Activated naive CD4-positive, alpha-beta T cell treated with anti-CD3 and anti-CD28 coated beads, Interleukin-2, amount 50 U/mL, for 72 hours (primary cell): Measurements from ENCODE around the gene HLA-B. TPM values are rescaled to one million over a fixed set of nuclear protein-coding genes. Genes with fewer than 3 reads are reported as not detected.
A peak's percentile ranks its signal among the peaks of the same experiment; 100 is the strongest.
"Not testable (repeated sequence)": the region's sequence is repeated elsewhere in the genome, so short reads cannot be mapped to it uniquely, and the experiment has no call there.

Source experiments
- ATAC-seq, 2 donors: fragments of 150-1000 bp; cut with Tn5 transposase; 2 replicates each; pipeline ENCODE4 v1.10.0; 2021; ENCODE audit warnings: mild to moderate bottlenecking in 2 of 2, moderate library complexity in 2 of 2
- DNase-seq, 2 donors: peaks; one replicate each; pipeline ENCODE4 v3.0.0; 2021 to 2022; ENCODE audit warnings: low spot score in 2 of 2
- H3K27ac Mint-ChIP-seq, 2 donors: one replicate each; pipeline ENCODE4 v1.8.0; 2022; ENCODE audit warnings: mild to moderate bottlenecking in 2 of 2, mixed read lengths in 2 of 2
- H3K36me3 Mint-ChIP-seq, 2 donors: one replicate each; pipeline ENCODE4 v1.8.0; 2022; ENCODE audit warnings: mixed read lengths in 2 of 2
- H3K9me3 Mint-ChIP-seq, 2 donors: one replicate each; pipeline ENCODE4 v1.8.0; 2022; ENCODE audit warnings: mixed read lengths in 2 of 2
- total RNA-seq, 2 donors: library from RNA; stranded (reverse); gene quantifications; one replicate each; pipeline ENCODE4 v1.2.3, GENCODE V29; 2022

HLA-B gene
- 1,000 to 10,000 TPM; 2,668 to 4,981 TPM for total RNA-seq

GRCh38 chr6:31356946-31357466 lies at the start of gene HLA-B:
Gene HLA-B, minus strand, starts transcription at chr6:31357179. Its CDS starts 21 bp downstream, at chr6:31357158.
- H3K9me3 Mint-ChIP-seq, result peaks cover 0 to 11% of the 10 kb centered on the region in 2 donors
- DNase-seq, result peak; percentile 84 to 92
- peak within 1 kb of the TSS; percentile 81 to 100 for H3K27ac Mint-ChIP-seq
- peaks cover 41 to 55% of the 10 kb centered on the region in 2 donors for H3K36me3 Mint-ChIP-seq
- peak; percentile 80 to 84 for ATAC-seq

GRCh38 chr6:31405996-31406395 lies 49.0 kb upstream of the HLA-B start:
- ATAC-seq (no peak), DNase-seq (no peak)
- no peak overlapping the region for H3K27ac Mint-ChIP-seq
- H3K9me3 Mint-ChIP-seq, result no peaks in the 10 kb centered on the region
- H3K36me3 Mint-ChIP-seq, result peaks cover 6 to 10% of the 10 kb centered on the region in 2 donors

- H3K9me3 Mint-ChIP-seq, ATAC-seq, DNase-seq: not testable (repeated sequence)
- peak overlapping the region; percentile 44 to 95 for H3K27ac Mint-ChIP-seq
- H3K36me3 Mint-ChIP-seq, result peaks cover 6 to 10% of the 10 kb centered on the region in 2 donors
Observed at GRCh38 chr6:31404061-31404364, 47.0 kb upstream of the HLA-B start.

GRCh38 chr6:31403283-31404060 lies 46.5 kb upstream of the HLA-B start, which contains the start of gene MICA:
Gene MICA, plus strand, starts transcription at chr6:31403595. Its CDS starts 38 bp downstream, at chr6:31403633.
- peaks cover 6 to 10% of the 10 kb centered on the region in 2 donors for H3K36me3 Mint-ChIP-seq
- no peaks in the 10 kb centered on the region for H3K9me3 Mint-ChIP-seq
- ATAC-seq (peak; percentile 68 to 79), DNase-seq (peak; percentile 75 to 86)
- H3K27ac Mint-ChIP-seq, result peak within 1 kb of the TSS; percentile 44 to 95

GRCh38 chr6:31402324-31403282 lies 45.6 kb upstream of the HLA-B start:
- DNase-seq (peak in 1 of 2 donors; percentile 46), ATAC-seq (peak; percentile 27 to 34)
- Mint-ChIP-seq H3K27ac (peak overlapping the region; percentile 44 to 76), H3K9me3 (no peaks in the 10 kb centered on the region), H3K36me3 (peaks cover 6 to 10% of the 10 kb centered on the region in 2 donors)

GRCh38 chr6:31401403-31401802 lies 44.4 kb upstream of the HLA-B start:
- no peak for DNase-seq
- no peak for ATAC-seq
- H3K36me3 Mint-ChIP-seq, result peaks cover 6 to 10% of the 10 kb centered on the region in 2 donors
- H3K9me3 Mint-ChIP-seq, result no peaks in the 10 kb centered on the region
- H3K27ac Mint-ChIP-seq, result peak overlapping the region; percentile 6 to 51

- peak; percentile 50 to 53 for ATAC-seq
- Mint-ChIP-seq H3K9me3 (no peaks in the 10 kb centered on the region), H3K27ac (peak overlapping the region; percentile 51 to 90), H3K36me3 (peaks cover 2 to 6% of the 10 kb centered on the region in 2 donors)
- DNase-seq, result peak; percentile 48 to 73
Observed at GRCh38 chr6:31400467-31401289, 43.7 kb upstream of the HLA-B start.

GRCh38 chr6:31399589-31400466 lies 42.8 kb upstream of the HLA-B start:
- Mint-ChIP-seq H3K36me3 (peaks cover 0 to 6% of the 10 kb centered on the region in 2 donors), H3K9me3 (no peaks in the 10 kb centered on the region), H3K27ac (peak overlapping the region; percentile 51 to 90)
- ATAC-seq (peak; percentile 43 to 54), DNase-seq (peak; percentile 68 to 86)

- Mint-ChIP-seq H3K36me3 (no peaks in the 10 kb centered on the region), H3K27ac (no peak overlapping the region), H3K9me3 (no peaks in the 10 kb centered on the region)
- DNase-seq (no peak), ATAC-seq (no peak)
Observed at GRCh38 chr6:31397901-31398525, 41.0 kb upstream of the HLA-B start.

- not testable (repeated sequence) for H3K36me3 Mint-ChIP-seq, ATAC-seq, H3K9me3 Mint-ChIP-seq, DNase-seq, H3K27ac Mint-ChIP-seq
Observed at GRCh38 chr6:31397153-31397499, 40.1 kb upstream of the HLA-B start.

- no peaks in the 10 kb centered on the region for H3K36me3 Mint-ChIP-seq
- DNase-seq, result peak; percentile 80 to 93
- H3K9me3 Mint-ChIP-seq, result no peaks in the 10 kb centered on the region
- peak; percentile 52 to 61 for ATAC-seq
- no peak overlapping the region for H3K27ac Mint-ChIP-seq
Observed at GRCh38 chr6:31396422-31397152, 39.6 kb upstream of the HLA-B start.

- ATAC-seq (no peak), DNase-seq (no peak)
- no peaks in the 10 kb centered on the region for H3K9me3 Mint-ChIP-seq
- H3K36me3 Mint-ChIP-seq, result no peaks in the 10 kb centered on the region
- H3K27ac Mint-ChIP-seq, result no peak overlapping the region
Observed at GRCh38 chr6:31395832-31396231, 38.9 kb upstream of the HLA-B start.

- ATAC-seq, result no peak
- Mint-ChIP-seq H3K36me3 (no peaks in the 10 kb centered on the region), H3K27ac (no peak overlapping the region), H3K9me3 (no peaks in the 10 kb centered on the region)
- no peak for DNase-seq
Observed at GRCh38 chr6:31394381-31394780, 37.4 kb upstream of the HLA-B start.

GRCh38 chr6:31393932-31394331 lies 37.0 kb upstream of the HLA-B start:
- peak overlapping the region in 1 of 2 donors; percentile 54 for H3K27ac Mint-ChIP-seq
- DNase-seq (no peak), ATAC-seq (no peak)
- H3K36me3 Mint-ChIP-seq, result no peaks in the 10 kb centered on the region
- H3K9me3 Mint-ChIP-seq, result no peaks in the 10 kb centered on the region
